HEK293 (cell line): ENCODE data around the gene CPNE1.

Experiments used
- CTCF ChIA-PET: fragments of 350-600 bp; formaldehyde crosslinking; extraction: SDS; loops from one replicate; lab custom pipeline; 2021; ENCODE audit warnings: antibody characterized with exemption; lab: Yijun Ruan, JAX
- POLR2A ChIA-PET: fragments of 300-600 bp; formaldehyde crosslinking; extraction: SDS; loops from one replicate; lab custom pipeline; 2020; ENCODE audit warnings: antibody characterized with exemption, inconsistent platforms; lab: Yijun Ruan, JAX
- H3K27ac ChIP-seq: fragments of 200-500 bp; sonication (Bioruptor generic); 2 replicates; pipeline ENCODE4 v1.5.1; 2014; ENCODE audit warnings: low read depth, low read length, control low read depth, inconsistent platforms; ENCODE audit errors: extremely low read depth
- H3K36me3 ChIP-seq, 2 experiments: fragments of 200-500 bp in 1 of 2; sonication (Bioruptor generic) in 1 of 2; 1 replicate in 1 of 2; 2 replicates in 1 of 2; pipeline ENCODE4 v1.5.1; 2014 to 2017; ENCODE audit warnings: inconsistent platforms in 2 of 2, low read length in 2 of 2; ENCODE audit not compliant: control insufficient read depth in 2 of 2, insufficient read depth in 1 of 2
- H3K4me1 ChIP-seq: fragments of 200-500 bp; sonication (Bioruptor generic); 2 replicates; pipeline ENCODE4 v1.5.1; 2014; ENCODE audit warnings: mild to moderate bottlenecking, low read length, inconsistent platforms; ENCODE audit not compliant: control insufficient read depth, insufficient read depth
- H3K4me3 ChIP-seq: 2 replicates; pipeline ENCODE4 v1.5.1; 2011; ENCODE audit warnings: low read depth, mild to moderate bottlenecking, control low read depth, low read length, moderate library complexity
- H3K9me3 ChIP-seq: fragments of 200-500 bp; sonication (Bioruptor generic); 2 replicates; pipeline ENCODE4 v1.5.1; 2014; ENCODE audit warnings: low read depth, low read length, inconsistent platforms; ENCODE audit not compliant: control insufficient read depth, insufficient read depth
- AEBP2 ChIP-seq: fragments of 450-650 bp; formaldehyde crosslinking; IDR thresholded peaks from 2 replicates; pipeline ENCODE4 v1.5.1; 2016; ENCODE audit warnings: missing biosample characterization, missing genetic modification characterization, borderline replicate concordance
- BCL11A ChIP-seq: fragments of 450-650 bp; formaldehyde crosslinking; IDR thresholded peaks from 2 replicates; pipeline ENCODE4 v1.5.1; 2016; ENCODE audit warnings: low read depth, missing biosample characterization, missing genetic modification characterization
- OSR2 ChIP-seq: fragments of 450-650 bp; formaldehyde crosslinking; IDR thresholded peaks from 2 replicates; pipeline ENCODE4 v1.5.1; 2016; ENCODE audit warnings: missing biosample characterization, missing genetic modification characterization
- PBX3 ChIP-seq: sonication (generic); formaldehyde crosslinking; IDR thresholded peaks from 2 replicates; pipeline ENCODE4 v1.8.1; 2022; ENCODE audit warnings: mild to moderate bottlenecking, moderate library complexity, missing genetic modification reagents
- REST ChIP-seq: fragments of 450-650 bp; formaldehyde crosslinking; IDR thresholded peaks from 2 replicates; pipeline ENCODE4 v1.5.1; 2016; ENCODE audit warnings: missing biosample characterization, missing genetic modification characterization
- SETDB1 ChIP-seq: IDR thresholded peaks from one replicate; pipeline ENCODE4 v1.6.1; 2017; ENCODE audit warnings: mild to moderate bottlenecking, low read length, moderate library complexity, mixed read lengths; ENCODE audit not compliant: insufficient read length
- ZBTB48 ChIP-seq: fragments of 450-650 bp; formaldehyde crosslinking; IDR thresholded peaks from 2 replicates; pipeline ENCODE4 v1.5.1; 2016; ENCODE audit warnings: missing biosample characterization, missing genetic modification characterization
- ZNF394 ChIP-seq: fragments of 450-650 bp; formaldehyde crosslinking; IDR thresholded peaks from 2 replicates; pipeline ENCODE4 v1.5.1; 2016; ENCODE audit warnings: missing biosample characterization, missing genetic modification characterization, mild to moderate bottlenecking, moderate library complexity, borderline replicate concordance
- ZNF704 ChIP-seq: fragments of 450-650 bp; formaldehyde crosslinking; IDR thresholded peaks from 2 replicates; pipeline ENCODE4 v1.5.1; 2016; ENCODE audit warnings: missing biosample characterization, missing genetic modification characterization
- ZNF785 ChIP-seq: fragments of 450-650 bp; formaldehyde crosslinking; IDR thresholded peaks from 2 replicates; pipeline ENCODE4 v1.5.1; 2016; ENCODE audit warnings: missing biosample characterization, missing genetic modification characterization

The CPNE1 gene

GRCh38 chr20:35661053-35661452, 3.6 kb downstream of the CPNE1 start:
- POLR2A ChIA-PET, result interaction anchor here (0.6 kb wide), 2 partner anchors 25 to 49 kb away, joined by 3 read pairs; no protein-coding TSS in a partner anchor
- CTCF ChIA-PET, result interaction anchor here (0.9 to 1.2 kb wide), 2 partner anchors 41 to 42 kb away, joined by 3 read pairs; no protein-coding TSS in a partner anchor
- Histone ChIP-seq H3K9me3 (no peaks in the 10 kb centered on the region), H3K4me3 (peak overlapping the region; percentile 20), H3K27ac (no peak overlapping the region), H3K4me1 (peaks cover 22% of the 10 kb centered on the region), H3K36me3 (peaks cover 4 to 11% of the 10 kb centered on the region in 2 experiments; a peak in 2 of 3 replicates)
- TF ChIP-seq ZNF704 (tag by site-specific recombination) (no peak), BCL11A (tag by site-specific recombination) (no peak), ZBTB48 (tag by site-specific recombination) (no peak), ZNF785 (no peak), PBX3 (CRISPR knock-in tag) (no peak), SETDB1 (no peak), OSR2 (no peak), REST (tag by site-specific recombination) (no peak)

- H3K4me3 ChIP-seq, result no peak overlapping the region
- H3K9me3 ChIP-seq, result no peaks in the 10 kb centered on the region
- H3K4me1 ChIP-seq, result peaks cover 22% of the 10 kb centered on the region
- TF ChIP-seq PBX3 (CRISPR knock-in tag) (no peak), AEBP2 (tag by site-specific recombination) (no peak), ZNF394 (tag by site-specific recombination) (peak; percentile 74)
- ChIA-PET POLR2A (interaction anchor here (0.6 kb wide), 1 partner anchor 950 kb away, joined by 4 read pairs; no protein-coding TSS in a partner anchor), CTCF (interaction anchor here (0.6 to 0.9 kb wide), 4 partner anchors 10 to 497 kb away, joined by 3 to 10 read pairs (median 4); no protein-coding TSS in a partner anchor)
- no peak overlapping the region for H3K27ac ChIP-seq
- H3K36me3 ChIP-seq, result peaks cover 4 to 12% of the 10 kb centered on the region in 2 experiments; a peak in 2 of 3 replicates
These were observed 4.4 kb downstream of the CPNE1 start for GRCh38 chr20:35660122-35660937.
